ENCODE data around the gene RPS6KA6.
A peak's percentile ranks its signal among the peaks of the same experiment; 100 is the strongest.
"Not testable (repeated sequence)": the region's sequence is repeated elsewhere in the genome, so short reads cannot be mapped to it uniquely, and the experiment has no call there.

RPS6KA6 gene

GRCh38 chrX:84161641-84162040 is 26.4 kb downstream of the RPS6KA6 start:
- DNase-seq: no peak

DNA sequence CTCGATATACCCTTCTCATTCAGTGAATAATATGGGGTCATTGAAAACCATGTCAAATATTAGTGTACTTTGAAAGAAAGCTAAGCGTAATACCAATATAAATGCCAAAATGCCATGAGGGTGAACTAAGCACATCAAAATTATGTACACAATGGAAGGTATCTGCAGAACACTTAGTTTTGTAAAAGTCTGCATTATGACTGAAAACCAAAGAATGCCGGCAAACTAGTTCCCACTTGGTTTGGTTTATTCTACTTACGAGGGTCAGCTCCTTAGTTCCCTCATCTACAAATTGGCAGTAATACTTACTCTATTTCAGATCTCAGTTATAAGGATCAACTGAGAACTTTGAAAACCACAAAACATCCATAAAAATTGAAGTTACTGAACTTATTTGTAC is 27.3 kb downstream of the RPS6KA6 start:
- no peak for DNase-seq

DNA sequence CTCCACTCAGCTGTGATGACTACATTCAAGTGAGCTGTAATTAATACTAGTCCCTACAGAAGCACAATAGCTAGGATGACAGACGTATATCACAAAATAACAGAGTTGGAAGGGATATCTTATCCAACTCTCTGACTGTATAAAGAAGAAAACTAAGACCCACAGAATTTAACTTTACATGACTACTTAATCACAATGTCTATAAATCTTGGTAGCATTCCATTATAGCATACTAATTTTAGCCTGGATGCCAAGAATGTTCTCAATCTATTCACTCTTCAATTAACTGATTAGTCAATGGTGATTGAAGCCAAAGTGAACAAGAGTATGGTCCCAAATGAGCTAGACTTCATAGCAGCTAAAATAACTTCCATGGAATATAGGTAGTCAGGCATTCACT is 31.2 kb downstream of the RPS6KA6 start:
- DNase-seq: no peak

DNA sequence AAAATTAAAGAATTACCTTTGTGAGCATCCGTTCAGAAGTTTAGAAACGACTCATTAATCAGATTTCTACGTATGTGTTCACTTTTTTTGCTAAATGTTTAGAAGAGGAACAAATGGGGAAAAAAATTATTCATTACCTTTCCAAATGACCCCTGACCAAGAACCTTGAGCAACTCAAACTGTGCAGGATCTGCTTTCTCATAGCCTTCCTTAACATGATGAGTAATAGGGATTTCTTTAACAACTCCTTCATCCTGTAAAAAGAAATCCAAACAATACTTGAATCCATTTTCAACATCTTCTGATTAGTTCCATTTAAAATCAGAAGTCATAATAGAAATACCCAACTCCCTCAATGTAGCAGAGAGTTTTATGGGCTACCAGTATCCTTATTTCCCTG is 32.1 kb downstream of the RPS6KA6 start:
- DNase-seq: no peak

GRCh38 chrX:84153538-84153937 is 34.5 kb downstream of the RPS6KA6 start:
- no peak for DNase-seq

GRCh38 chrX:84144991-84145390 is 43.0 kb downstream of the RPS6KA6 start:
- no peak for DNase-seq

DNA sequence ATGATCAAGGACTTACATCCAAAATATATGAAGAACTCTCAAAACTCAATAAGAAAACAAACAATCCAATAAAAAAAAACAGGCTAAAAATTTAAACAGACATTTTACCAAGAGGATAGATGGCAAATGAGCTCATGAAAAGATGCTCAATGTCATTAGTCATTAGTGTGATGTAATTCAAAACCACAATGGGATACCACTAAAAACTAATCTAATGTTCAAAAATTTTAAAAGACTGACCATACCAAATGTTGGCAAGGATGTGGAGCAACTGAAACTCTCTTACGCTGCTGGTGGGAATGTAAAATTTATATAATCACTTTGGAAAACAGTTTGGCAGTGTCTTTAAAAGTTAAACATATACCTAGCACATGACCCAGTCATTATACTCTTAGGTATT is 43.7 kb downstream of the RPS6KA6 start:
- DNase-seq: no peak

GRCh38 chrX:84133023-84133422 is 55.0 kb downstream of the RPS6KA6 start:
- no peak for DNase-seq

- no peak for DNase-seq
Measured at GRCh38 chrX:84123585-84123984, 64.4 kb downstream of the RPS6KA6 start.

DNA sequence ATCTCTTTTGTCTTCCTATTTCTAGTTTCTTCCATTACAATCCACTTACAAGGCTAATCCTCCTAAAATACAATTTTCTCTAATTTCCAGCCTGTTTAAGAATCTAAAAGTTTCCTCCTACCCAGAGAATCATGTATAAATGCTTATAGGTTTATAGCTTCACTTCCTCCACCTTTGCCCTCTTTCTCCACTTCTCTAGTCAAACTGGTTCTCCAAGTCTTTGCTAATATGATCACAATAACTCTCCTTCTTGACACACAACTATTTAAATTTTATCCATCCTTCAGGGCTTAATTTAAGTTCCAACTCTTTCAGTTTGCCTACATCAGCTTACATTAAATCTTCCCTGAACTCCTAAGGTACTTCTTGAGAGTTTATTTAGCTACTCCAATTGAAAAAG is 69.2 kb downstream of the RPS6KA6 start:
- DNase-seq: no peak

- DNase-seq: no peak
Measured at GRCh38 chrX:84118315-84118714, 69.7 kb downstream of the RPS6KA6 start.

DNA sequence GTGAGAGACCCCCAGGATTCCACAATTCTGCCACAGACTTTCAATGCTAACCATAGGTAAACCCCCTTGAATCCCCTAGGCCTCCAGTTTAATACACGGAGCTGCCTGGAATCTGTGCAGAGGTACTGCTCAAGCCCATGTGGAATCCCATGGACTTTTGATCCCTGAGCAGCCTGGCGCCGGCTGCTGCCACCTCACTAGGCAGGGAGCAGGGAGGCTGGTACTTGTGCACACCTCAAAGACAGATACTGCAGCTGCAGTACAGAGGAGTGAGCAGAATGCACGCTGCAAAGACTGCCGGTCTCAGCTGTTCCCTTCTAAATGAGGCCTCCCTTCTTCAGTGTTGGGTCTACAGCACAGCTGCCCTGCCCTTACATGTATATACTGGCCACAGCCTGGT is 79.4 kb downstream of the RPS6KA6 start:
- no peak for DNase-seq

DNA sequence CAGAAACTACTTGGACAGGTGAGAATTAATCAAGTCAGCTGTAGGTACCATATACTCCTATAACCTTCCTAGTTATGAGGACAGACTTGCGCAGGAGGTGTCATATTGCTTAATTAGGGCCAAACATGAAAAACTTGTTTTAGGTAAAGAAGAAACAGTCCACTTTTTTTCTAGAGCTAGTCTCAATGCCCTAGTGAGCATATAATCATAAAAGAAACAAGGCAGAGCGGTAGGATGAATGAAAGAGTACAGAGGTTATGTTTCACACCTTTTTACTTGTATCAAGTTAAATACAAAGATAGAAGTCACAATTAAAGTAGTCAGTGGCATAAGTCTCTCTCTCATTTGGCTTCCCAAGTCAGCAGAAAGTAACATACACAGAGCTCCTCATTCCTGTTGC is 88.9 kb downstream of the RPS6KA6 start:
- no peak for DNase-seq

DNA sequence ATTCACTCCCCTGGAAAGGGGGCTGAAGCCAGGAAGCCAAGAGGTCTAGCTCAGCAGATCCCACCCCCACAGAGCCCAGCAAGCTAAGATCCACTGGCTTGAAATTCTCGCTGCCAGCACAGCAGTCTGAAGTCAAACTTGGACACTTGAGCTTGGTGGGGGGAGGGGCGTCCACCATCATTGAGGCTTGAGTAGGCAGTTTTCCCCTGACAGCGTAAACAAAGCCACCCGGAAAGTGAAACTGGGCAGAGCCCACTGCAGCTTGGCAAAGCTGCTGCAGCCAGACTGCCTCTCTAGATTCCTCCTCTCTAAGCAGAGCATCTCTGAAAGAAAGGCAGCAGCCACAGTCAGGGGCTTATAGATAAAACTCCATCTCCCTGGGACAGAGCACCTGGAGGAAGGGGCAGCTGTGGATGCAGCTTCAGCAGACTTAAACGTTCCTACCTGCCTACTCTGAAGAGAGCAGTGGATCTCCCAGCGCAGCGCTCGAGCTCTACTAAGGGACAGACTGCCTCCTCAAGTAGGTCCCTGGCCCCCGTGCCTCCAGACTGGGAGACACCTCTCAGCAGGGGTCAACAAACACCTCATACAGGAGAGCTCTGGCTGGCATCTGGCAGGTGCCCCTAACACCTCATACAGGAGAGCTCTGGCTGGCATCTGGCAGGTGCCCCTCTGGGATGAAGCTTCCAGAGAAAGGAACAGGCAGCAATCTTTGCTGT is 108.4 kb downstream of the RPS6KA6 start:
- not testable (repeated sequence) for DNase-seq

DNA sequence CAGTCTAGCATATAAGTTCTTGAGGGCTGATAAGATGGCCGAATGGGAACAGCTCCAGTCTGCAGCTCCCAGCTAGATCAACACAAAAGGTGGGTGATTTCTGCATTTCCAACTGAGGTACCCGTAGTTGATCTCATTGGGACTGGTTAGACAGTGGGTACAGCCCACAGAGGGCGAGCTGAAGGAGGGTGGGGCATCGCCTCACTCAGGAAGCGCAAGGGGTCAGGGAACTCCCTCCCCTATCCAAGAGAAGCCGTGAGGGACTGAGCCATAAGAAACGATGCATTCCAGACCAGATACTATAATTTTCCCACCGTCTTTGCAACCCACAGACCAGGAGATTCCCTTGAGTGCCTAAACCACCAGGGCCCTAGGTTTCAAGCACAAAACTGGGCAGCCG is 109.0 kb downstream of the RPS6KA6 start:
- no peak for DNase-seq

DNA sequence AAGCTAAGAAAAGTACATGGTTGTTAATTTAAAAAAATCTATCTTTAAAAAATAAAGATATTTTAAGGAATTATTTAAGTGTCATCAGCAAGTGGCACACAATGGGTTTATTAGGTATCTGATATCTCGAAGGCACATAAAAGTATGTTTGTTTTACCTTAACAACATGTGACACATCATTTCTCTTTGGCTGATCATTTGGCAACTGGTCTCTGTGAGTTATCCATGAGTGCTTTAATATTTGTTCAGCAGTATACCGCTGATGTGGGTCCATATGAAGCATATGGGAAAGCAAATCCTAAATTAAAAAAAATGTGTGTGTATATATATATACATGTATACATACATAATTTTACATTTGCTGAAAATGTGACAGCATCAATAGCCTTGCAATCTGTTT is 123.2 kb downstream of the RPS6KA6 start:
- no peak for DNase-seq

- DNase-seq: no peak
Measured at GRCh38 chrX:84064164-84064563, 123.8 kb downstream of the RPS6KA6 start.

GRCh38 chrX:84047339-84047738 is 140.7 kb downstream of the RPS6KA6 start:
- DNase-seq: no peak

DNA sequence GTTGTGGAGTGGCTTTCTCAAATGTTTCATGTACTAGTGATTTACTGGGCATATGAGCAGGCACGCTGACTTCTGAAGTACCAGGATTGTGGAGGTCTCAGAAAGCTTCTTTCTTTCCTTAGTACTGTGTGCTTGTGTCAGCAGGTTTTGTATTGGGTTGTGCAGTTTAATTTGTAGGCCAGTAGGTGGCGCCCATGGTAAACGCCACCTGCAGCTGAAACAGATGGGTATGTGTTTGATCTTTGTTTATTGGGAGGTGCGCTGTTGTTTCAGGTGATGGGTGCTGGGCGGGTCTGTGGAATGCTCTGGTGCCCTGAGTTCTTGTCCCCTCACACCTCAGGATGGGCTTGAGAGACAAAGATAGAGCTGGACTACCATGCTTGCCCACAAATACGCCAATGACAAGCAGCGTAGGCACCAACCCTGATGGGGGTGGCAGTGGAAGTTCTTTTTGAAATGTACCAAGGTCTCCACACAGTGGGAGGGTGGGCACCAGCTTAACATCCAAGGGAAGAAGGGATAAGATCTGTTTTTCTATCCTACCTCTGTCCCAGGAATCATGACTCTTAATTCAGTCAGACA is 141.5 kb downstream of the RPS6KA6 start:
- DNase-seq: peak; percentile 16

DNA sequence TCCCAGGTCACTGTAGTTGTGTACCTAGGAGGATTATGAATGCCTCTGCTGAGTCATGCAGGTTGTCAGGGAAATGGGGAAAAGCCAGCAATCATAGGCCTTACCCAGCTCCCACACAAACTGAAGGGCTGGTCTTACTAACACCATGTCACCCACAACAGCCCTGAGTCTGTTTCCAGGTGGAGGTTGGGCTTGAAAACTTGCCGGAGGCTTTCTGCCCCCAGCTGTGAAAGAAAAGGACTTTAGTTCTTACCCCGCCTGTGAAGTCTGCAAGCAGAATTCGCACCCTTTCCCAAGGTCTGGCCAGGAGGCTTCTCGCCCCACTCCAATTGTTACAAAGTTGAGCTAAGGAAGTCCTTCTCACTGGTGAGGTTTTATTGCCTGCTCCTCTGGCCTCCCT is 143.9 kb downstream of the RPS6KA6 start:
- no peak for DNase-seq

All from DMS 273 treated with DMSO at 0.1 percent for 48 hours (cell line).